KMS-11 (cell line): ENCODE data around the gene CENPT.

Source experiments
- H2AFZ ChIP-seq: fragments of 200-600 bp; sonication (generic); 2 replicates; pipeline ENCODE4 v1.6.1; 2016; ENCODE audit warnings: antibody characterized with exemption, mixed run types, low read depth
- H3K27ac ChIP-seq: fragments of 200-600 bp; sonication (generic); 2 replicates; pipeline ENCODE4 v1.6.1; 2016; ENCODE audit warnings: mild to moderate bottlenecking, mixed run types
- H3K27me3 ChIP-seq: fragments of 200-600 bp; sonication (generic); 2 replicates; pipeline ENCODE4 v1.6.1; 2017; ENCODE audit warnings: mild to moderate bottlenecking, low read depth, mixed run types, moderate library complexity; ENCODE audit not compliant: insufficient read depth
- H3K36me3 ChIP-seq: fragments of 200-600 bp; sonication (generic); 2 replicates; pipeline ENCODE4 v1.6.1; 2017; ENCODE audit warnings: mild to moderate bottlenecking, mixed run types; ENCODE audit not compliant: insufficient read depth
- H3K4me1 ChIP-seq: fragments of 200-600 bp; sonication (generic); 2 replicates; pipeline ENCODE4 v1.6.1; 2016; ENCODE audit warnings: mild to moderate bottlenecking, low read depth, mixed run types; ENCODE audit not compliant: poor library complexity, severe bottlenecking
- H3K4me2 ChIP-seq: fragments of 200-600 bp; sonication (generic); 2 replicates; pipeline ENCODE4 v1.7.0; 2016; ENCODE audit warnings: mild to moderate bottlenecking, mixed run types
- H3K4me3 ChIP-seq: fragments of 200-600 bp; sonication (generic); IDR thresholded peaks from 2 replicates; pipeline ENCODE4 v1.6.1; 2017; ENCODE audit warnings: low read depth, low read length, mixed read lengths; ENCODE audit not compliant: insufficient read depth
- H3K79me2 ChIP-seq: fragments of 200-600 bp; sonication (generic); 2 replicates; pipeline ENCODE4 v1.6.1; 2016; ENCODE audit warnings: low read depth, mixed run types; ENCODE audit not compliant: insufficient read depth
- H3K9ac ChIP-seq: fragments of 200-600 bp; sonication (generic); 2 replicates; pipeline ENCODE4 v1.6.1; 2016; ENCODE audit warnings: mild to moderate bottlenecking, mixed run types
- H4K20me1 ChIP-seq: fragments of 200-600 bp; sonication (generic); 2 replicates; pipeline ENCODE4 v1.6.1; 2016; ENCODE audit warnings: mild to moderate bottlenecking, mixed run types; ENCODE audit not compliant: insufficient read depth
- TF ChIP-seq, protein P1 (sequence below): fragments of 200-600 bp; sonication (generic); conservative IDR thresholded peaks from 2 replicates; pipeline ENCODE4 v1.6.1; 2017; ENCODE audit warnings: low read depth, mild to moderate bottlenecking, antibody characterized with exemption, low read length, moderate library complexity, mixed read lengths

The CENPT gene

DNA sequence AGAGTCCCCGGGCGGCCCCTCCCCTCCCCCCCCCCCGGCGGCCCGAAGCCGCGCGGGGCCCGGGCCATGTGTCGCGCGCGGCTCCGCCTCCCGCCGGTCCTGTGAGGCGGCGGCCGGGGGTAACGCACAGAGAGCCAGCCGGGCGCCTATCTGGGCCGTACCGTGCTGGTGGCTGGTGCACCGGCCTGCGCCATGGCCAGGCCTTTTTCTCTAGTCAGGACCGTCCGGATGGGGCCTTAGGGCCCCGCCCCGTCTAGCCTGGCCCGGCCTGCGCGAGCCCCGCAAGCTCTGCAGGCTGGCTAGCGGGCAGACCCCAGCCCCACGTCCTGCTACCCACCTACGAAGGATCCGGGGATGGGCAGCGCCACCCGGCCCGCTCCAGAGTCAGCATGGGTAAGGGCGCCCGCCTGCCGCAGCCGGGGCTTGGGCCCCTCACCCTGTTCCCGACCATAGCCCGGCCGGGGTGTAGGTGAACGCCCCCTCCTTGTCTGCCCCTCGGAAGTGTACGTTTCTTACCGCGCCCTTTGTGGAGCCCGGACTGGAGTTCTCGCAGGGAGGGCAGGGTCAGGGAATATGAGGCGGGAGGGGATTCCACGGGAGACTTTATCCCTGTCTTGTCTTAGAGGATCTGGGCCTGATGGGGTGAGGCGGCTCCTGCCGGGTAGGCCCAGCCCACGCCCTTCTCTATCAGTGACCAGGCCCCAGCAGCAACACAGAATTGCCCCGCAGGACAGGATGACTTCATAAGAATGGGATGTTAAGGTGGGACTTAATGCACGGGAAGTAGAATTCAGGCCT lies at the start of gene CENPT:
Gene CENPT (minus strand): TSS at position 630 of the 798 bp plus-strand sequence. CDS start 13,834 bp downstream, outside the sequence.
- Histone ChIP-seq H3K27ac (peak within 1 kb of the TSS; percentile 58), H2AFZ (peak within 1 kb of the TSS; percentile 55), H3K36me3 (no peaks in the 10 kb centered on the region), H3K79me2 (peaks cover 82% of the 10 kb centered on the region), H3K27me3 (no peaks in the 10 kb centered on the region), H3K4me3 (no peak within 1 kb of the TSS), H3K9ac (peak within 1 kb of the TSS; percentile 77), H4K20me1 (no peaks in the 10 kb centered on the region), H3K4me1 (peaks cover 33% of the 10 kb centered on the region), H3K4me2 (peak within 1 kb of the TSS; percentile 88)
- TF ChIP-seq, protein P1, sequence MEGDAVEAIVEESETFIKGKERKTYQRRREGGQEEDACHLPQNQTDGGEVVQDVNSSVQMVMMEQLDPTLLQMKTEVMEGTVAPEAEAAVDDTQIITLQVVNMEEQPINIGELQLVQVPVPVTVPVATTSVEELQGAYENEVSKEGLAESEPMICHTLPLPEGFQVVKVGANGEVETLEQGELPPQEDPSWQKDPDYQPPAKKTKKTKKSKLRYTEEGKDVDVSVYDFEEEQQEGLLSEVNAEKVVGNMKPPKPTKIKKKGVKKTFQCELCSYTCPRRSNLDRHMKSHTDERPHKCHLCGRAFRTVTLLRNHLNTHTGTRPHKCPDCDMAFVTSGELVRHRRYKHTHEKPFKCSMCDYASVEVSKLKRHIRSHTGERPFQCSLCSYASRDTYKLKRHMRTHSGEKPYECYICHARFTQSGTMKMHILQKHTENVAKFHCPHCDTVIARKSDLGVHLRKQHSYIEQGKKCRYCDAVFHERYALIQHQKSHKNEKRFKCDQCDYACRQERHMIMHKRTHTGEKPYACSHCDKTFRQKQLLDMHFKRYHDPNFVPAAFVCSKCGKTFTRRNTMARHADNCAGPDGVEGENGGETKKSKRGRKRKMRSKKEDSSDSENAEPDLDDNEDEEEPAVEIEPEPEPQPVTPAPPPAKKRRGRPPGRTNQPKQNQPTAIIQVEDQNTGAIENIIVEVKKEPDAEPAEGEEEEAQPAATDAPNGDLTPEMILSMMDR = no peak

DNA sequence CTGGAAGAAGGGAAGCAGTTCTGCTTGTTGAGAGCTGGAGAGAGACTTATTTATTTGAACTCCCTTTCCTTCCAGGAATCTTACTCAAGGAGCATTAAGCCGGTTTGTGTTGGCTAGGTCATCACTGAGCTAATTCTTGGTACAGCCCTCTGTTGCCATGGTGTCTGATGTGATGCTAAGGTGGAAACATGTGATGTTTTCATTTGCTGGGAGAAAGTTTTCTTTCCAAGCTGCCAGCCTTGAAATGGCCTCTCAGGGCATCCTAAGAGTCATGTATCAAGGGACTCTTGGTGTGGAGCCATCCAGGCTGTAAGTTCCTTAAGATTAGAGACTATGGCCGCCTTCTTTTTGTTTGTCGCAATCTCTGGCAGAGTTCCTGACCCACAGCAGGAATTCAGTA lies 49.7 kb upstream of the CENPT start:
- Histone ChIP-seq H3K4me3 (no peak overlapping the region), H3K27me3 (no peaks in the 10 kb centered on the region), H4K20me1 (no peaks in the 10 kb centered on the region), H3K79me2 (peaks cover 42% of the 10 kb centered on the region; the same call in 1 of the 2 replicates), H3K36me3 (no peaks in the 10 kb centered on the region), H3K4me1 (peaks cover 18% of the 10 kb centered on the region), H3K27ac (no peak overlapping the region), H2AFZ (no peak overlapping the region), H3K9ac (no peak overlapping the region), H3K4me2 (no peak overlapping the region)
- TF ChIP-seq, protein P1 = no peak

DNA sequence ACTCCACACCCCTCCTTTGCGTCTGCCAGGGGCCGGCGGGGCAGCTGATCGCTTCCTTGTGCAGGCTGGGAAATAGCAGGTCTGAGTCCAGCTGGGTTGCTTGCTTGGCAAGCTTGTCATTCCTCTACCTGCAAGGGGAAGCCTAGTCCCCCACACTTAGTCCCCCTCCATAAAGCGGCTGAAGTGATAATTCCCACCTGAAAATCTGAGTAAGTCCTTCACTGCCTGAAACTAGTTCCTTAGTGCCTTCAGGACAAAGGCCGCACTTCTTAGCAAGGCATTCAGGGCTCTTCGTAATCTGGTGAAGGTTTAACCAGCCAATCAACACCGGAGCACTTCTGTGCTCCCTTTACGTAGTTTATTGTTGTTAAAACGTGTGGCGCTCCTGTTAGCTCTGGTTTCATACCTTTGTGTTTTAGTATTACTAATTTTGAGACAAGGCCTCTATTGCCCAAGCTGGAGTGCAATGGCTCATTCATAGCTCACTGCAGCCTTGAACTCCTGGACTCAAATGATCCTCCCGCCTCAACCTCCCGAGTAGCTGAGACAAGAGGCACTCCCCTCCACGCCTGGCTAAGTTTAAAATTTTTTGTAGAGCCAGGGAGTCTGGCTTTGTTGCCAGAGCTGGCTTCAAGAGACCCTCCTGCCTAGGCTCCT lies 46.4 kb upstream of the CENPT start:
- Histone ChIP-seq H3K36me3 (no peaks in the 10 kb centered on the region), H3K9ac (peak overlapping the region; percentile 88), H3K4me2 (peak overlapping the region; percentile 86), H3K27me3 (no peaks in the 10 kb centered on the region), H3K79me2 (peaks cover 34% of the 10 kb centered on the region; the same call in 1 of the 2 replicates), H3K27ac (peak overlapping the region; percentile 63), H3K4me3 (no peak overlapping the region), H3K4me1 (peaks cover 17% of the 10 kb centered on the region), H2AFZ (peak overlapping the region; percentile 69), H4K20me1 (no peaks in the 10 kb centered on the region)
- TF ChIP-seq, protein P1 = no peak

DNA sequence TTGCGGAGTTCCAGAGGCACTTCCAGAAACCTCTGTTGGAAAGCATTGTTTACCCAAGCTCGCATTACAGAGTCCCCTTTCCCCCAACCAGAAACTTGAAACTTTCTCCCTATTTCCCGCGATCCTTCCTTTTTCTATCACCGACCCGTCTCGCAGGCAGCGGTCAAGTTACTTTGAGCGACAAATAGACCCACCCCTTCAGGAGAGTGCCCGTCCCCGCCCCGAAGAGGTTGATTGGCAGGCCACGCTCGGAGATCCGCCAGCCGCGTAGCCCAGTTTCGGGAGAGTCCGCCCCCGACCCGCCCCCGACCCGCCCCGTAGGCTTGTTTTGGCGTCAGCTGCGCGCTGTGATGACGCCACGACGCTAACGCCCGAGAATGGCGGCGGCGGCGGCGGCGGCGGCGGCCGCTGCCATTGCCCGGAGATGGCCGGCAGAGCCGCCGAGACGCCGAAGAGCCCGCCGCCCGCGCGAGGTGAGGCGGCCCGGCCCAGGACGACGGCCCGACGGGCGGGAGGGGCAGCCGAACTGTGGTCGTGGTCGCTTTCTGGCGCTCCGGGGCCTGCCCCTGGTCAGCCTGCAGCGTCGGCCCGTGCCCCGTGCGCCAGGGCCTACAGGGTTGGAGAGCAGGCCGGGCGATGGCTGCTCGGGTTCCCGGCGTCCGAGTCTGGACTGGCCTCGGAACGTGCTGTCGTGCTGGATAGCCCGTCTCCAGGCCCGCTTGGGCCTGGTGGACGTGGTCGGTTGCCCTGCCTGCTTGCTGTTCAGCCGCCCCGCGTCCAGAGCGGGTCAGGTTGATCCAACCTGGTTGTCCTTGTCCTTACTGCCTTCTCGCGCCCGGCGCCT lies 45.6 kb upstream of the CENPT start, which contains the start of gene PSKH1:
Gene PSKH1 (plus strand): TSS at position 356 of the 844 bp plus-strand sequence. CDS start 15,496 bp downstream, outside the sequence.
- Histone ChIP-seq H3K4me1 (peaks cover 14% of the 10 kb centered on the region), H4K20me1 (no peaks in the 10 kb centered on the region), H3K27me3 (no peaks in the 10 kb centered on the region), H3K4me2 (peak within 1 kb of the TSS; percentile 95), H3K9ac (peak within 1 kb of the TSS; percentile 88), H3K79me2 (peaks cover 34% of the 10 kb centered on the region; the same call in 1 of the 2 replicates), H3K27ac (peak within 1 kb of the TSS; percentile 63), H3K36me3 (no peaks in the 10 kb centered on the region), H2AFZ (peak within 1 kb of the TSS; percentile 79), H3K4me3 (no peak within 1 kb of the TSS)
- TF ChIP-seq, protein P1 = no peak
